Activated T-helper 9 cell treated with anti-CD3 and anti-CD28 coated beads, Interleukin-2, amount 50 U/mL, for 16 hours (primary cell): ENCODE results near the gene ACY1.
"Not testable (repeated sequence)": the region's sequence is repeated elsewhere in the genome, so short reads cannot be mapped to it uniquely, and the experiment has no call there.

ENCODE experiments used
- DNase-seq: peaks from one replicate; pipeline ENCODE4 v3.0.0-alpha.2; 2020; ENCODE audit warnings: low read depth

Gene ACY1

DNA sequence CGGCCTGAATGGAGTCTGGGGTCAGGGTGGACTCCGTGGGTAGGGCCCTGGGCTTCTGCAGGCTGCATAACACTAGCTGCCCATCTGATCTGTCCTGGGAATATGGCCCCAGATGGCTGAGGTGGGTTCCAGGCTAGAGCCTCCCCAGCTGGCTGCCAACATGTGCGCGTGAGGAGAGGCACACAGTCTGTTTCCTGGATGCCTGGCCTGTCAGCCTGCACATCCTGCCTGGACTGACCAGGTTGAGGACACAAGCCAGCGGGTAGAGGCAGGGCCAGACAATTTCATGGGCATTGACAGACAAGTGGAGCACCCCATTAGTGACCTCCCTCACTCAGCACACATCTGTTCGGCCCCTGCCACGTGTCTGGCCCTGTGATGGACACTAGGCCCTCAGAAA, 42.1 kb downstream of the ACY1 start:
- DNase-seq, result no peak

DNA sequence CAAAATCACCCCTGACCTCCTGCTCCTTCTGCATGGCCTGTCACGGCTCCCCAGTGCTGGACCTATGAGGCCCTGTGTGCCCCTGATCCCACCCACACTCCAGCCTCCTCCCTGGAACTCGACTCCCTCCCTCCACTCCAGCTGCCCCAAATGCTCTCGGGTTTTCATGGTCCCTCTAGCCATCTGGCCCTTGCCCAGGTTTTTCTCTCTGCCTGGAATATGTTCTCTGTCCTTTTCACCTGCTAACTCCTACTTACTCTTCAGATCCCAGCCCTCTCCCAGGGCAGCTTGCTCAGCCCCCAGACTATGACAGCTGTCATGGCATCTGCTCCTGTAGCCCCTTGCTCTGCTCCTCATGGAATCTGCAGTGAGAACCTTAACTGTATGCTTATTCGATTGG, 42.7 kb downstream of the ACY1 start:
- no peak for DNase-seq

DNA sequence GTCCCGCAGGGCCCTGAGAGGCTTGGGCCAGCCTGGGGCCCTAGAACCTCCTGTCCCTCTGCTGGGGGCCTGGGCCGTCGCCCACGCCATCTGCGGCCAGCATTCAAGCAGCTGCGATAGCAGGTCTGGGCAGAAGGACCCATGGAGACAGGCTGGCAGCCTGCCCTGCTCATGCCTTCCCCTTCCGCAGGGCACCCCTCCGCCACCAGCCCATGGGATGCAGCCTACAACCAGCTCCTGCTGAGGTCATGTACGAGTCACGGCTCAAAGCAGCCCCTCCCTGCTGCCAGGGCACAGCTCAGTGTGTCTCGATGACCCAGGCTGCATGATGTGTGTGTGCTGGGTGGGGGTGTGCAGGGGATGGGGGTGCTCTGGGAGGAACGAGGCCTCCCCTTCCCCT, 45.2 kb downstream of the ACY1 start:
- DNase-seq, result no peak

DNA sequence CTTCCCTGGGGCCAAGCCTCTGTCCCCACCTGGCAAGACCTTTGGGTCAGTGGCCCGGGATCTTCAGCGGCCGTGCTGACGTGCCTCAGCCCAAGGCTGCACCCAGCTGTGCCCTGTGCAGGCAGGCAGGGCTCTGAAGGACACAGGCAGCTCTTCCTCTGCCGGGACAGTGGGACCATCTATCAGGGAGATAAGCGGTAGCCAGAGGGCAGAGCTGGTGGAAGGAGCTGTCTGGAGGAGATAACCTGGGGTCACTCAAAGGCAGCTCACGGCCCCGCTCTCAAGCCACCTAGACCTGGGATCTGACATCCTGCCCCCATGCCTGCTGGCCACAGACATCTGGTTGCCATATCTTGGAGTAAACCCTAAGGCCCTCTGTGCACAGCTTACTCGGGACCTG, 45.7 kb downstream of the ACY1 start:
- no peak for DNase-seq

DNA sequence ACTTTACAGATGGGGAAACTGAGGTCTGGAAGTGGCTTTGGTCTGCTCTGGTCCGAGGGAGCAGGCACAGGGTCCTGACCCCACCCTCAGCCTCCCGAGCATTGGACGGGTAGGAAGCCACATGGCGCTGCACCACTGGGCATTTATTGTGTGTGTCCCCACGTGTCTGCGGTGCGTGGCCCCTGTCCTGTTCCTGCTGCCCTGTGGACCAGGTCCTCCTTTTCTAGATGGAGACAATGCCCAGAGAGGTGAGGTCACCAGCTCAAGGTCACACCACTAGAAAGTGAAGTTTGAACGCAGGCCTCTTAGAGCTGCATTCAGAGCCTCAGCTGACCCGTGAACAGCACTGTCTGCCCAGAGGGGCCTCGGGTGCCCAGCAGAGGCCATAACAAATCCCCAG, 46.2 kb downstream of the ACY1 start:
- DNase-seq, result no peak

DNA sequence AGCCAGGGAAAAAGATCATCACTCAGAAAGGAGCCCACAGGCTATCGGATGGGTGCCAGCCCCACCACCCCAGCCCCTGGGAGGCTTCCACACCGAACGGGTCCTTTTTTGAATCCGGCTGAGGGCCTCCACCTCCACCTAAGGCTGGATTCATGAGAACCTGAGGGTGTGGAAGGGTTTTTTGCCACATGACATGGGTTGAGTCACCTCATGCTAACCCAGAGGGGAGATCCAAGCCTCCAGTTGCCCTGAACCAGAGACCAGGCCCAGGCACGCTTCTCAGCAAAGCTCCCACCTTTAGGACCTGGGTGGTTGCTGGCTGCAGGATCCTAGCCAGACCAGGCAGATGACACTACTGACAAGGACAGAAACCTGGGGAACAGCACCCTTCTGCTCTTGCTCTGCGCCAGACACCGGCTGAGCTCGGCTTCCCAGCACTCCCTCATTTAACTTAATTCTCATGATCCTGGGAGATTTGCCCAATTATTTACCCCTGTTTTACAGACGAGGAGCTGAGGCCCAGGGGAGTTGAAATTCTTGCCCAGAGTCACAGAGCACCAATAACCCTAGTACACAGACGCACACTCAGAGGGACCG, 47.5 kb downstream of the ACY1 start:
- DNase-seq, result no peak

DNA sequence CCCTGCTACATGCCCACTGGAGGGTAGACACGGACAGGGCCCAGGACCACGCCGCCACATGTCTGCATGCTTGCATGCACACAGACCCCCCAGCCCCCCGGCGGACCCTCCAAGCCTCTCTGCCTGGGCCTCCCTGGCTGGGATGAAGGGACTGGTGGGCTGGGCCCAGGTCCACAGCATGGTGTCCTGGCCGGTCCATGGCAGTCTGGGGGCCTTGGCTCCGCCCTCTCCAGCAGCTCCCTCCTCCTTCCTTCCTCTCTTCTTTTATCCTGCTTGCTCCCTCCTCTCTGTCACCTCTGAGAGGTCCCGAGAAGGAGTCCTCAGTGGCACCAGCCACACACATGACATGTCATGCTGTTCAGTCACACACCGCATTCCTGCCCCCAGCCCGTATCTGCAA, 48.6 kb downstream of the ACY1 start:
- no peak for DNase-seq

DNA sequence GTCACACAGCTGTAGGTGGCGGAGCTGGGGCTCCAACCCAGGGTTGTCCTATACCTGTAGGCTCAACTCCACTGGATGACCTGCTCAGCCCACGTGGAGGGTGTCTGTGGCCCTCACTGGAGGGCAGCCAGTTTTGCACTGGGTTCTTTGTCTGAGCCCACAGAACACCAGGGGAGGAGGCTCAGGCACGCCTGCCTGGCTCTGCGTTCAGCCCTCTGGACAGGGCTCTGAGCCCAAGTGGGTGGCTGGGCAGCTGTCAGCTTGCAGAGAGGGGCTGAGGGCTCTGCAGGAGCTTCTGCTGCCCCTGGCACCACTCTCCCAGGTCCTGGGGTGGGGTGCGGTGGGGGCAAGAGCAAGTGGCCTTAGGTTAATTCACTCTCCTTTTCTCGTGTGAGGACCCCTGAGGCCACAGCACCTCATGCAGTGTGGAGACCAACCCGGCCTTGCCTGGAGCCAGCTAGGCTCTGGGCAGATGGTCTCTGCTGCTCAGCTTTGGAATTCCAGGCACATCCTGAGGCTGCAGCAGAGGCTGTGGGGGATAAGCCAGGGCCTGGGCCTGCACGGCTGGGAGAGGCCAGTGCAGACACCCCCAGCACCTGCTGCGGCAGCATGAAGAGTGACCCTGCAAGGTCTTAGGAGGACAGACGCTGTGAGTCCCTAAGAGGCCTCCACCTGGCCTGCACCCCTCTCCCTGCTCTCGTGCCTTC, 49.5 kb downstream of the ACY1 start:
- DNase-seq, result no peak

DNA sequence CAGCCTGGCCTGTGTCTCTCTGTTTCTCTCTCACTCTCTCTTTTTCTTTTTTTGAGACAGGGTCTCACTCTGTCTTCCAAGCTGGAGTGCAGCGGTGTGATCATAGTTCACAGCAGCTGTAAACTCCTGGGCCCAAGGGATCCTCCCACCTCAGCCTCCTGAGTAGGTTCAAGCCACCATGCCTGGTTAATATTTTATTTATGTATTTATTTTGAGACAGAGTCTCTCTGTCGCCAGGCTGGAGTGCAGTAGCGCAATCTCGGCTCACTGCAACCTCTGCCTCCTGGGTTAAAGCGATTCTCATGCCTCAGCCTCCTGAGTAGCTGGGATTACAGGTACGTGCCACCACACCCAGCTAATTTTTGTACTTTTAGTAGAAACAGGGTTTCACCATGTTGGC, 50.4 kb downstream of the ACY1 start:
- not testable (repeated sequence) for DNase-seq

DNA sequence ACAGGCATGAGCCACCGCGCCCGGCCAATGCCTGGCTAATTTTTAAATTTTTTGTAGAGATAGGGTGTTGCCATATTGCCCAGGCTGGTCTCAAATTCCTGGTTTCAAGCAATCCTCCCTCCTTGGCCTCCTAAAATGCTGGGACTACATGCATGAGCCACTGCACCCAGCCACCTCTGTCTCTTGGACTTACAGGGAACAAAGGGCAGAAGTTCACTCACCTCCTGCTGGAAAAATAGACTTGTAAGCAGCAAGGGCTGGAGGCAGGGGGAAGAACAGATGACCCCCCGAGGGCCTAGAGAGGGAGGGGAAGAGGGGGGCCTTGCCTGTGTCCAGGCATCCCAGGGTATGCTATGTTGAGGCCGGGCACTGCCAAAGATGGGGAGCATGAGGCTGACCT, 50.9 kb downstream of the ACY1 start:
- no peak for DNase-seq

DNA sequence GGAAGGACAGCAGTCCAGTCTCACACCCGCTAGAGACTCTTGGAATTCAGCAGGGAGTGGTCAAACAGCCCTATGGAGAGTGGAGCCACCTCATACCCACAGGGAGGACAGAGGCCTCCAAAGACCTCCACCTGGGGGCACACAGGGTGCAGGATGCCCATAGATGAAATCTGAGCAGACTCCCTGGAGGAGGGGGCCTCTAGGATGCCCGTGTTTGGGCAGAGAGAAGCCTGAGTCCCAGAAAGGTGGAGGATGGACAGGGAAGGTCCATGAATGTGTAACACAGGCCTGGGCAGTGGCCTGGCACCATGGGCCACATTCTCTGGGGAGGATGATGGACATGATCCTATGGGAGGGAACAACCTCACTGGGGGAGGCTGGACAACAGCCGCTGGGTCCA, 51.3 kb downstream of the ACY1 start:
- DNase-seq, result no peak

DNA sequence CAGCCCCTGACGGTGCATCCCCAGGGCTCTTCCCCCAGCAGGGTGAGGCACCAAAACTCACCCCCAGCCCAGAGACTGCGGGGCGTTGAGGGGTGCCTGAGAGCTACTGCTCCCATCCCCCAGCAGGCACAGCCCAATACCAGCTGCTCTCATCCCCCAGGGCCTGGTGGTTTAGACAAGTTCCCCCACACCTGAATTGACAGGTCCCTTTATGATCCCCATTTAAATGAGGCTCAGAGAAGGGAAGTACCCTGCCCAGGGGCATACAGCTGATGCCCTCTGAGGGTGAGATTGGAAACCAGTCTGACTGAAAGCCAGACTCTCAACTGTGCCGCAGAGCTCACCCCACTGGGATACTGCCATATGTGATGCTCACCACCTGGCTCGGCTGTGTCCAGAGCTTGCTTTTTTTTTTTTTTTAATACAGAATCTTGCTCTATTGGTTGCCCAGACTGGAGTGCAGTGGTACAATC, 52.9 kb downstream of the ACY1 start:
- no peak for DNase-seq

DNA sequence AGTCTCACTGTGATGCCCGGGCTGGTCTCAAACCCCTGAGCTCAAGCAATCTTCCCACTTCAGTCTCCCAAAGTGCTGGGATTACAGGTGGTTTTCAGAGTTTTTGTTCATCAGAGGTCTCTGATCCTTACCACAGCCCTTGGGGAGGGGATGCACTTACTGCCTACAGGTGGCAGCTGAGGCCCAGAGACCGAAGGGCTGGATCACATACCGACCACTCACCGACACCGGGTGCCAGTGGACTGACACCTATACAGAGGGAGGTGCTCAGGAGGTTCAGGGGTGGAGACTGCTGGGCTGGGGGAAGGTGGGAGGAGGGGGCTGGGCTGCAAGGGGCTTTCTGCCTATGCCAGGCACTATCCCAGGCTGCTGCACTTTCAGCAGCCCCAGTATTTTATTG, 53.5 kb downstream of the ACY1 start:
- DNase-seq, result no peak

DNA sequence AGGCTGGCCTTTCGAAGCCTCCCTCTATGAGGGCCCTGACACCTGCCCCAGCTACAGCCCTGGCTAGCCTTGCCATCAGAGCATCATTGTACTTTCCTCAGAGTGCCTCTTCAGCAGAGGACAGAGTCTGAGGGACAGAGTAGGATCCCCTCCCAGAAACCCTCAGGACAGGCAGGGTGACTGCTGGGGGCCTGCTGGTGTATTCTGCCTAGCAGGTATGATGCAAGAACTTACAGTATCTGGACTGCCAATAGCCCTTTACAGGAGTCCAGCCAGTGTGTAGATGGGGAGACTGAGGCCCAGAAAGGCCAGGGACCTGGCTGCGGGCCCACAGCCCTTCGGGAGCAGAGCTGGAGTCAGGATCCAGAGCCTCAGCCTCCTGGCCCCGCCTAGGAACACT, 54.0 kb downstream of the ACY1 start:
- no peak for DNase-seq

DNA sequence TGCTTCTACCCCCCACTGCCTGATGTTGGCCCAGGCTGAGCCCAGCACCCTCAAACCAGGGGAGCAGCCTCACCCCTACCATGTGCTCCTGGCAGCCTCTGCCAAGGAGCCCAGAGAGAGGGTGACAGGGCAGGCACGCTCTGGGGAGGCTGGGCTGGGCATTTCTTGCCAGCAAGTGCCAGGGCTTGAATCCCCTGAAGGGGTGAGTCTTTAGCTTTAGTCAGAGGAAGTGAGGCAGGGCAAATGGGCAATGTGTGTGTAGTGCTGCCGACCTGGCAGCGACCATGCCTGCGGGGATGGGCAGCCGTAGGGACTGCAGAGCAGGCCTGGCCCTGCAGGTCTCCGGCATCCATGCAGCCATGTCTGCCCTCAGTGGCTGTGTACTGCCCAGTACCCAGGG, 54.9 kb downstream of the ACY1 start:
- no peak for DNase-seq
